Measurements from ENCODE around the gene GIGYF1. TPM values are rescaled to one million over a fixed set of nuclear protein-coding genes. Genes with fewer than 3 reads are reported as not detected.
"Not testable (repeated sequence)": the region's sequence is repeated elsewhere in the genome, so short reads cannot be mapped to it uniquely, and the experiment has no call there.

The GIGYF1 gene
- total RNA-seq, 2 donors from 2014 or later, result 20.9 to 33.4 TPM

DNA sequence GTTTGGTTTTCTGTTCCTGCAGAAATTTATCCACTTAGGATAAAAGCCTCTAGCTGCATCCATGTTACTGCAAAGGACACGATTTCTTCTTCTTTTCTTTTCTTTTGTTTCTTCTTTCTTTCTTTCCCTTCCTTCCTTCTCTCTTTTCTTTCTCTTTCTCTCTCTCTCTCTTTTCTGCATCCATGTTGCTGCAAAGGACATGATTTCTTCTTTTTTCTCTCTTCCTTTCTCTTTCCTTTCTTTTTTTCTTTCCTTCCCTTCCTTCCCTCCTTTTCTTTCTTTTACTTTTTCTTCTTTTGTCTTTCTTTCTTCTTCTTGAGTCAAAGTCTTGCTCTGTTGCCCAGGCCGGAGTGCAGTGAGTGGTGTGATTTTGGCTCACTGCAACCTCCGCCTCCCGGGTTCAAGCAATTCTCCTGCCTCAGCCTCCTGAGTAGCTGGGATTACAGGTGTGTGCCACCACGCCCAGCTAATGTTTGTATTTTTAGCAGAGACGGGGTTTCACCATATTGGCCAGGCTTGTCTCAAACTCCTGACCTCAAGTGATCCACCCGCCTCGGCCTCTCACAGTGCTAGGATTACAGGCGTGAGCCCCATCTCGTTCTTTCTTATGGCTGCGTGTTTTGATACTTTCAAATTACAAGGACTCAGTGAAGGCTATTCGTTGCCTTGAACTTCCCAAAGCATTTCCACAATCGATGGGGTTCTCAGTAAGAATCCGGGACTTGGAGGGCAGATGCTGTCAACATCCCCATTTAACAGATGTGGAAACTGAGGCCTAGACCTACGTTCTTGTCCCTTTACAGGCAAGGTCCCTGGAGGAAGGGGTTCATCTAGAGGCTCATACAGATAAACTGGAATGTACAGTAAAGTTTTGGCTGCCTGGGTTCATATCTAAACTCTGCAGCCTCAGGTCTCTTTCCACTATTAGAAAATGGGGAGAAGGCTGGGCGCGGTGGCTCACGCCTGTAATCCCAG is 22.4 kb downstream of the GIGYF1 start:
- no peak overlapping the region for H3K9ac ChIP-seq (ENCODE audit: low read depth in 2 of 2, low read length in 2 of 2)
- H3K9me3 ChIP-seq, result no peaks in the 10 kb centered on the region
- H3K27ac ChIP-seq, result no peak overlapping the region
- DNase-seq, result no peak
- no peaks in the 10 kb centered on the region for H3K36me3 ChIP-seq
- no peaks in the 10 kb centered on the region for H3K27me3 ChIP-seq
- H3K4me1 ChIP-seq, result no peaks in the 10 kb centered on the region
- intact Hi-C loops (cut with DNase I), result loop anchor here (10.0 kb wide), 1 partner anchor 67 kb away; the partner anchor contains the start of gene PCOLCE
- TF ChIP-seq, protein P1, sequence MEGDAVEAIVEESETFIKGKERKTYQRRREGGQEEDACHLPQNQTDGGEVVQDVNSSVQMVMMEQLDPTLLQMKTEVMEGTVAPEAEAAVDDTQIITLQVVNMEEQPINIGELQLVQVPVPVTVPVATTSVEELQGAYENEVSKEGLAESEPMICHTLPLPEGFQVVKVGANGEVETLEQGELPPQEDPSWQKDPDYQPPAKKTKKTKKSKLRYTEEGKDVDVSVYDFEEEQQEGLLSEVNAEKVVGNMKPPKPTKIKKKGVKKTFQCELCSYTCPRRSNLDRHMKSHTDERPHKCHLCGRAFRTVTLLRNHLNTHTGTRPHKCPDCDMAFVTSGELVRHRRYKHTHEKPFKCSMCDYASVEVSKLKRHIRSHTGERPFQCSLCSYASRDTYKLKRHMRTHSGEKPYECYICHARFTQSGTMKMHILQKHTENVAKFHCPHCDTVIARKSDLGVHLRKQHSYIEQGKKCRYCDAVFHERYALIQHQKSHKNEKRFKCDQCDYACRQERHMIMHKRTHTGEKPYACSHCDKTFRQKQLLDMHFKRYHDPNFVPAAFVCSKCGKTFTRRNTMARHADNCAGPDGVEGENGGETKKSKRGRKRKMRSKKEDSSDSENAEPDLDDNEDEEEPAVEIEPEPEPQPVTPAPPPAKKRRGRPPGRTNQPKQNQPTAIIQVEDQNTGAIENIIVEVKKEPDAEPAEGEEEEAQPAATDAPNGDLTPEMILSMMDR (IDR thresholded peaks at IDR 0.05), result no peak
- no peak overlapping the region for H3K4me3 ChIP-seq

DNA sequence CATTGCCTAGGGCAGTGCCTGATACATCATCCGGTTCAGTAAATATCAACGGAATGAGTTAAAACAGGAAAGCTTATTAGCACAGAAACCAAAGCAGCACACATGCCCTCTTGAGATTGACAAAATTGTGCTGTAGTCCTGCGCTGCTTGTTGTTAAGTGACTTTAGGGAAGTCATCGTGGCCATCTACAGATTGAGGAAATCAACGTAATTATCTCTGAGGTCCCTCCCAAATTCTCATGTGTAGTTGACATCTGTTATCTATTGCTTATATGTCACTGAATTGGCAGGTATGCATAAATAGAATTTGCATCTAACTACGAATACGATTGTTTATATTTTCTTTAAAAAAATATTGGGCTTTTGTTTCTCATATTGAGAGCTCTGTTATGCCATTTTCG is 24.0 kb downstream of the GIGYF1 start:
- Histone ChIP-seq H3K9me3 (no peaks in the 10 kb centered on the region), H3K36me3 (no peaks in the 10 kb centered on the region), H3K4me3 (no peak overlapping the region), H3K27me3 (no peaks in the 10 kb centered on the region), H3K4me1 (no peaks in the 10 kb centered on the region), H3K27ac (no peak overlapping the region), H3K9ac (ENCODE audit: low read depth in 2 of 2, low read length in 2 of 2) (no peak overlapping the region)
- DNase-seq, result no peak
- intact Hi-C loops (cut with DNase I), result loop anchor here (10.0 kb wide), 1 partner anchor 65 kb away; the partner anchor contains the start of gene PCOLCE
- TF ChIP-seq, protein P1 (IDR thresholded peaks at IDR 0.05), result no peak

DNA sequence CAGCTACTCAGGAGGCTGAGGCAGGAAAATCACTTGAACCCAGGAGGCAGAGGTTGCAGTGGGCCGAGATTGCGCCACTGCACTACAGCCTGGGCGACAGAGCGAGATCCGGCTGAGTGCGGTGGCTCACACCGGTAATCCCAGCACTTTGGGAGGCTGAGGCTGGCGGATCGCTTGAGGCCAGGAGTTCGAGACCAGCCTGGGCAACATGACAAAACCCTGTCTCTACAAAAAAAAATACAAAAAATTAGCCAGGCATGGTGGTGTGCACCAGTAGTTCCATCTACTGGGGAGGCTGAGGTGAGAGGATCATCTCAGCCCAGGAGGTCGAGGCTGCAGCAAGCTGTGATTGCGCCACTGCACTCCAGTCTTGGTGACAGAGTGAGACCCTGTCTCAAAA is 24.9 kb downstream of the GIGYF1 start:
- DNase-seq; H3K4me1 ChIP-seq; H3K9me3 ChIP-seq; H3K27me3 ChIP-seq; intact Hi-C loops (cut with DNase I); H3K4me3 ChIP-seq; H3K36me3 ChIP-seq; H3K9ac ChIP-seq (ENCODE audit: low read depth in 2 of 2, low read length in 2 of 2); H3K27ac ChIP-seq: not testable (repeated sequence)

DNA sequence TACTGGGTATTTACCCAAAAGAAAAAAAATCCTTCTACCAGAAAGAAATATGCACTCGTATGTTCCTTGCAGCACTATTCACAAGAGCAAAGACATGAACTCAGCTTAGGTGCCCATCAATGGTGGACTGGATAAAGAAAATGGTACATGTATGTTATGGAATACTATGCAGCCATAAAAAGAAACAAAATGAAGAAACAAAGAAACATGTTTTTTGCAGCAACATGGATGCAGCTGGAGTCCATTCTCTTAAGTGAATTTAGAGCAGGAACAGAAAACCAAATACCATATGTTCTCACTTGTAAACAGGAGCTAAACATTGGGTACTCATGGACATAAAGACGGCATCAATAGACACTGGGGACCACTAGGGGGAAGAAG is 26.0 kb downstream of the GIGYF1 start:
- Histone ChIP-seq H3K36me3 (no peaks in the 10 kb centered on the region), H3K9ac (ENCODE audit: low read depth in 2 of 2, low read length in 2 of 2) (no peak overlapping the region), H3K4me3 (no peak overlapping the region), H3K27ac (no peak overlapping the region), H3K9me3 (no peaks in the 10 kb centered on the region), H3K27me3 (no peaks in the 10 kb centered on the region), H3K4me1 (no peaks in the 10 kb centered on the region)
- no peak for DNase-seq
- TF ChIP-seq, protein P1 (IDR thresholded peaks at IDR 0.05), result no peak
- intact Hi-C loops (cut with DNase I), result no loop called here

DNA sequence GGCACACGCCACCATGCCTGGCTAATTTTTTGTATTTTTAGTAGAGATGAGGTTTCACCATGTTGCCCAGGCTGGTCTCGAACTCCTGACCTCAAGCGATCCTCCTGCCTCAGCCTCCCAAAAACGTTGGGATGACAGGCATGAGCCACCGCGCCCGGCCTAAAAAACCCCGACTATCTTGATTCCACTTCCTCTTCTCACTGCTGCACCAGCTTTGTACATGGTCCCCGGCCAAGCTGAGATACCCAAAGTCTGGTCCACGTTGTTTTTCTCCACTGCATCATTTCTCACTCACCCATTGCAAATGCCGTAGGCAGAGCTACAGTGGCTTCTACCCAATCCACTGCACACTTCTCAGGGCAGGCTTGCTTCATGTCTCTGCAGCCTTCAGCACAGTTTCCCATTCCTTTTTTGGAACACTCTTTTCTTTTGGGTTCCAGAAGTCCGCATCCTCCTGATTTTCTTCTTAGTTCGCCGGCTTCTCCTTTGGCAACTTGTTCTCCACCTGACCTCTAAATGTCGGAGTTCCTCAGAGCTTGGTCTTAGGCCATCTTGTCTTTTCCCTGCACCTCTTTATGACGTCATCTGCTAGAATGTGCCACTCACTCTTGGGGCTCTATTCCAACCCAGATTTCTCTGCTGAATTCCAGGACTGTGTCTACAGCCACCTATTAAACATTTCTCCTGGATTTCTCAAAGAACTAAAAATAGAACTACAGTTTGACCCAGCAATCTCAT is 26.6 kb downstream of the GIGYF1 start:
- H3K9me3 ChIP-seq, result no peaks in the 10 kb centered on the region
- no peak overlapping the region for H3K27ac ChIP-seq
- no peaks in the 10 kb centered on the region for H3K4me1 ChIP-seq
- TF ChIP-seq, protein P1 (IDR thresholded peaks at IDR 0.05), result no peak
- no peak overlapping the region for H3K9ac ChIP-seq (ENCODE audit: low read depth in 2 of 2, low read length in 2 of 2)
- DNase-seq, result no peak
- intact Hi-C loops (cut with DNase I), result no loop called here
- no peak overlapping the region for H3K4me3 ChIP-seq
- no peaks in the 10 kb centered on the region for H3K36me3 ChIP-seq
- no peaks in the 10 kb centered on the region for H3K27me3 ChIP-seq

All from colonic mucosa (tissue), 4 donors.